A673 (cell line): ENCODE data around the gene FLNC.

Source experiments
- CTCF ChIP-seq: fragments of 300-800, 200-600 bp; sonication (generic); conservative IDR thresholded peaks from 2 replicates; pipeline ENCODE4 v1.5.1; 2017; ENCODE audit warnings: low read depth, mild to moderate bottlenecking, antibody characterized with exemption, low read length, moderate library complexity, mixed read lengths
- EZH2 ChIP-seq: fragments of 200-600 bp; sonication (generic); IDR thresholded peaks from 2 replicates; pipeline ENCODE4 v1.6.1; 2017; ENCODE audit warnings: borderline replicate concordance, low read depth, mild to moderate bottlenecking, mixed read lengths, antibody characterized with exemption, low read length; ENCODE audit not compliant: poor library complexity, severe bottlenecking

GRCh38 chr7:128832880-128833147 lies 2.6 kb downstream of the FLNC start:
- TF ChIP-seq EZH2: no peak
- TF ChIP-seq CTCF: no peak
